Measurements from ENCODE around the gene AK6. TPM values are rescaled to one million over a fixed set of nuclear protein-coding genes. Genes with fewer than 3 reads are reported as not detected.

AK6 gene
- total and polyA plus RNA-seq, 2 donors (not counting 1 experiment from before 2014, with no cell fraction given) = 12.2 to 25.4 TPM

GRCh38 chr5:69335341-69335935 is 33.9 kb downstream of the AK6 start:
- intact Hi-C loops (cut with micrococcal nuclease) = no loop called here
- no peak overlapping the region for H3K4me3 ChIP-seq (ENCODE audit: control extremely low read depth in 1 of 5, extremely low read depth in 1 of 5, insufficient read depth in 1 of 5, low read depth in 2 of 5, low read length in 4 of 5)
- no peaks in the 10 kb centered on the region for H3K27me3 Mint-ChIP-seq
- H3K27me3 ChIP-seq (replicated peaks in 1 of 4; ENCODE audit: control extremely low read depth in 1 of 4, control insufficient read depth in 3 of 4, insufficient read depth in 4 of 4, low read length in 3 of 4) = no peaks in the 10 kb centered on the region
- no peak for TF ChIP-seq EZH2 (IDR thresholded peaks at IDR 0.05; ENCODE audit: borderline replicate concordance, insufficient read depth, low read depth, low read length, poor library complexity, severe bottlenecking)
- TF ChIP-seq CTCF (IDR thresholded peaks at IDR 0.05) = no peak
- peaks cover 10 to 17% of the 10 kb centered on the region in 2 donors for H3K4me1 ChIP-seq (ENCODE audit: control insufficient read depth in 2 of 2, insufficient read depth in 2 of 2, low read length in 2 of 2)
- no peak for DNase-seq
- no peaks in the 10 kb centered on the region for H3K9me3 Mint-ChIP-seq (ENCODE audit: insufficient read depth)
- H3K4me2 ChIP-seq (replicated peaks; ENCODE audit: low read depth, low read length, poor library complexity, severe bottlenecking) = no peak overlapping the region
- H3K4me1 Mint-ChIP-seq = peaks cover 15% of the 10 kb centered on the region
- CTCF ChIA-PET = interaction anchor here (0.7 to 4.9 kb wide), 10 partner anchors 8 to 294 kb away, joined by 3 to 36 read pairs (median 4); partner anchors contain the start of gene SLC30A5
- H3K27ac ChIP-seq (ENCODE audit: low read length in 2 of 2) = no peak overlapping the region
- 95% methylated on average over 6 of the region's 7 CpGs for WGBS (ENCODE audit: insufficient coverage)
- ATAC-seq (ENCODE audit: low read depth) = no peak
- H3K9ac ChIP-seq (ENCODE audit: low read length) = no peak overlapping the region
- H3K36me3 ChIP-seq (replicated peaks in 1 of 2; ENCODE audit: control extremely low read depth in 1 of 2, control insufficient read depth in 1 of 2, extremely low read depth in 1 of 2, insufficient read depth in 2 of 2, low read length in 1 of 2) = no peaks in the 10 kb centered on the region
- no peaks in the 10 kb centered on the region for H3K79me2 ChIP-seq (ENCODE audit: control insufficient read depth, insufficient read depth, low read length)
- peak overlapping the region; percentile 65 for H2AFZ ChIP-seq (ENCODE audit: insufficient read depth, low read depth, low read length, poor library complexity, severe bottlenecking)
- POLR2A ChIA-PET = interaction anchor here (0.6 to 0.9 kb wide), 3 partner anchors 12 to 242 kb away, joined by 3 to 7 read pairs (median 4); no protein-coding TSS in a partner anchor
- no peaks in the 10 kb centered on the region for H4K20me1 ChIP-seq (ENCODE audit: control insufficient read depth, insufficient read depth, low read length, poor library complexity, severe bottlenecking)
- peaks cover 0 to 6% (median 0%) of the 10 kb centered on the region in 3 donors for H3K9me3 ChIP-seq (ENCODE audit: control extremely low read depth in 1 of 3, control insufficient read depth in 2 of 3, insufficient read depth in 1 of 3, low read length in 2 of 3)
- no peak overlapping the region for H3K4me3 Mint-ChIP-seq
- no peak overlapping the region for H3K27ac Mint-ChIP-seq

GRCh38 chr5:69334793-69335268 is 34.5 kb downstream of the AK6 start:
- H3K4me1 Mint-ChIP-seq = peaks cover 15% of the 10 kb centered on the region
- peak overlapping the region; percentile 52 for H3K4me2 ChIP-seq (replicated peaks; ENCODE audit: low read depth, low read length, poor library complexity, severe bottlenecking)
- intact Hi-C loops (cut with micrococcal nuclease) = loop anchor here (1.0 kb wide), 1 partner anchor 293 kb away; no protein-coding TSS in a partner anchor
- DNase-seq = peak; percentile 78
- no peaks in the 10 kb centered on the region for H3K27me3 Mint-ChIP-seq
- peaks cover 10 to 17% of the 10 kb centered on the region in 2 donors for H3K4me1 ChIP-seq (ENCODE audit: control insufficient read depth in 2 of 2, insufficient read depth in 2 of 2, low read length in 2 of 2)
- H3K9me3 Mint-ChIP-seq (ENCODE audit: insufficient read depth) = no peaks in the 10 kb centered on the region
- H3K27ac Mint-ChIP-seq = peak overlapping the region; percentile 56
- H3K9me3 ChIP-seq (ENCODE audit: control extremely low read depth in 1 of 3, control insufficient read depth in 2 of 3, insufficient read depth in 1 of 3, low read length in 2 of 3) = peaks cover 0 to 6% (median 0%) of the 10 kb centered on the region in 3 donors
- H3K4me3 ChIP-seq (ENCODE audit: control extremely low read depth in 1 of 5, extremely low read depth in 1 of 5, insufficient read depth in 1 of 5, low read depth in 2 of 5, low read length in 4 of 5) = no peak overlapping the region
- ChIA-PET CTCF (interaction anchor here (0.7 to 4.9 kb wide), 15 partner anchors 9 to 1142 kb away, joined by 3 to 36 read pairs (median 3); partner anchors contain the start of genes CDK7 and SLC30A5), POLR2A (interaction anchor here (0.6 to 0.9 kb wide), 3 partner anchors 12 to 242 kb away, joined by 3 to 7 read pairs (median 4); no protein-coding TSS in a partner anchor)
- no peak overlapping the region for H3K9ac ChIP-seq (ENCODE audit: low read length)
- ATAC-seq (ENCODE audit: low read depth) = peak; percentile 67
- no peaks in the 10 kb centered on the region for H3K36me3 ChIP-seq (replicated peaks in 1 of 2; ENCODE audit: control extremely low read depth in 1 of 2, control insufficient read depth in 1 of 2, extremely low read depth in 1 of 2, insufficient read depth in 2 of 2, low read length in 1 of 2)
- peak overlapping the region; percentile 65 for H2AFZ ChIP-seq (ENCODE audit: insufficient read depth, low read depth, low read length, poor library complexity, severe bottlenecking)
- peak overlapping the region; percentile 30 for H3K4me3 Mint-ChIP-seq
- no peaks in the 10 kb centered on the region for H3K27me3 ChIP-seq (replicated peaks in 1 of 4; ENCODE audit: control extremely low read depth in 1 of 4, control insufficient read depth in 3 of 4, insufficient read depth in 4 of 4, low read length in 3 of 4)
- H3K27ac ChIP-seq (ENCODE audit: low read length in 2 of 2) = no peak overlapping the region
- 21% methylated on average over 16 of the region's 18 CpGs for WGBS (ENCODE audit: insufficient coverage)
- no peak for TF ChIP-seq EZH2 (IDR thresholded peaks at IDR 0.05; ENCODE audit: borderline replicate concordance, insufficient read depth, low read depth, low read length, poor library complexity, severe bottlenecking)
- peak; percentile 62 for TF ChIP-seq CTCF (IDR thresholded peaks at IDR 0.05)
- no peaks in the 10 kb centered on the region for H3K79me2 ChIP-seq (ENCODE audit: control insufficient read depth, insufficient read depth, low read length)
- no peaks in the 10 kb centered on the region for H4K20me1 ChIP-seq (ENCODE audit: control insufficient read depth, insufficient read depth, low read length, poor library complexity, severe bottlenecking)
